Measurements from ENCODE around the gene SLC22A23.
"Not testable (repeated sequence)": the region's sequence is repeated elsewhere in the genome, so short reads cannot be mapped to it uniquely, and the experiment has no call there.

SLC22A23 gene

DNA sequence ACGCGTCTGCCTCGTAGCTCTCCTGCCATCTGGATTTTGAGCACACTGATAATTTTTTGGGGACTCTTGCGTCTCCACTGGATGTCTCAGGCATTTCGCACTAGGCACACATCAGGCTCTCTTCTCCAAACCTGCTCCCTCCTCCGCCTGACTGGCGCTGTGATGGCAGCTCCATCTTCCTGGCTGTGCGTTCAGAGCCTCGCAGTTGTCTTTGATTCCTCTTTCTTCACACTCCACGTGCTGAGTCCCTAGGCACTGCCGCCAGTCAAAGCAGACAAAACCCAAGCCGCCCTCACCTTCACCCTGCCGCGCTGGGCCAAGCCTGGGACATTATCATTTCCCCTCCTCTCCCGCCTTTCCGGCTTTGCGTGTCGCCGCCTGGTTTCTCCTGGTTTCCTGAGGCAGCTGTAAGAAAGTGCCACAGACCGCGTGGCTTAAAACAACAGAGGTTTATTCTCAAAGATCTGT is 197.3 kb downstream of the SLC22A23 start:
- peak; percentile 30 for DNase-seq

DNA sequence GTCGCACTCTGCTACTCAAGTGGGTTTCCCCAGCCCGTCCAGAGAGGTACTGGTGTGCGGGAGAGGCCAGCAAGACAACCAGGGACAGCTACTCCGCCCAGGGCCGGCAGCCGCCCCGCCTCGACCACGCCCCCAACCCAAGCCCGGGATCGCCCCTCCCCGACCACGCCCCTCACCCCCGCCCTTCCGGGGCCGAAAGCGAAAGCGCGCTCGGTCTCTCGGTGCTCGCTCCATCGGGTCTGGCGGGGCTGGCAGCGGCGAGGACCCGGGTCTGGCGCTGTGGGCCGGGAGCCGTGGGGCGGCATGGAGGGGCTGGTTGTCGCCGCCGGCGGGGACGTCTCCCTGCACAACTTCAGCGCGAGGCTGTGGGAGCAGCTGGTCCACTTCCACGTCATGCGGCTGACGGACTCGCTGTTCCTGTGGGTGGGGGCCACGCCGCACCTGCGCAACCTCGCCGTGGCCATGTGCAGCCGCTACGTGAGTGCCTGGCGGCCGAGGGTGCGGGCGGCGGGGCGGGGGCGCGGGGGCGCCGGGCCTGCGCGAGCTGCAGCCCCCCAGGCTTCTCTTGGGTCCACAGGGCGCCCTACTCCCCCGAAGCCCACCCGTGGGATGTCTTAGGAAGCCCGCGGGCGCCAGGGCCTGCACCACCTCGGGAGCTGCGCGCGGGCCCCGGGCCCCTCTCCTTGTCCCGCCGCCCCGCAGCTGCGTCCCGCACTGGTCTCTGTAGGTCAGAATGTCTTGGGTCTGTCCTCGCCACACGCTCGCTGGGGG is 197.9 kb downstream of the SLC22A23 start, which contains the start of gene PSMG4:
Gene PSMG4, plus strand, starts transcription at position 228 of the 771 bp plus-strand sequence. Its CDS starts 76 bp downstream, at position 304.
- peak; percentile 45 for DNase-seq

DNA sequence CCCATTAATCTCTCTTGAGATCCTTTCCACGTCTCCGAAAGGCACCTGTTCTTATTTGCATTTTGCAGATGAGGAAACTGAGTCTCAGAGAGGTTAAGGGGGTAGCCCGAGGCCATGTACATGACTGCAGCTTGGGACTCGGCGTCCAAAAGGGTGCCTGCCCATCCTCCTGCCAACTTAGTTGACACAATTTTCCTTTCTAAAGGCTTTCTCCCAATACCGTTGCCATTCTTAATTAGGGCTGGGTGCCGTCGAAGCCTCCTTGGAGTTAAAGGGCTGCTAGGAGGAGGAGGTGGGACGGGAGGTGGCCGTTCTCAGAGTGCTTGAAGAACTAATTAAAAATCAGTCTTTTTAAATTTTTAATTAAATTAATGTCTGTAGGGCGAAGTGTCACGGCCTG is 198.6 kb downstream of the SLC22A23 start:
- no peak for DNase-seq

DNA sequence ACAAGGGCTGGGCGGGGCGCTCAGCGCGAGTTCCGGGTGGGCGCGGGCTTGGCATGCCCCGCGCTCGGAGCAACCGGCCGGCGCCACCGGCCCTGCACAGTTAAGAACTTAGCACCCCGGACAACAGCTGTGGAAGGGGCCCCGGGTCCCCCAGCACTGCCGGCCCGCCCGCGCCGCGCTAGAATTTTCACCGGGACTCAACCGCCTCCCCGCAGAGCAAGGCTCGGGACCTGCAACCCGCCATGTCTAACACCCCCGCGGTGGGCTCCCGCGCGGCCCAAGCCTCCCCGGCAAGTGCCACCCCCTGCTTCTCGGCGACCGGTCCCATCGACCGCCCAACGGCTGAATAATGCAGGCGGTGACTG is 203.3 kb downstream of the SLC22A23 start:
- DNase-seq: no peak

DNA sequence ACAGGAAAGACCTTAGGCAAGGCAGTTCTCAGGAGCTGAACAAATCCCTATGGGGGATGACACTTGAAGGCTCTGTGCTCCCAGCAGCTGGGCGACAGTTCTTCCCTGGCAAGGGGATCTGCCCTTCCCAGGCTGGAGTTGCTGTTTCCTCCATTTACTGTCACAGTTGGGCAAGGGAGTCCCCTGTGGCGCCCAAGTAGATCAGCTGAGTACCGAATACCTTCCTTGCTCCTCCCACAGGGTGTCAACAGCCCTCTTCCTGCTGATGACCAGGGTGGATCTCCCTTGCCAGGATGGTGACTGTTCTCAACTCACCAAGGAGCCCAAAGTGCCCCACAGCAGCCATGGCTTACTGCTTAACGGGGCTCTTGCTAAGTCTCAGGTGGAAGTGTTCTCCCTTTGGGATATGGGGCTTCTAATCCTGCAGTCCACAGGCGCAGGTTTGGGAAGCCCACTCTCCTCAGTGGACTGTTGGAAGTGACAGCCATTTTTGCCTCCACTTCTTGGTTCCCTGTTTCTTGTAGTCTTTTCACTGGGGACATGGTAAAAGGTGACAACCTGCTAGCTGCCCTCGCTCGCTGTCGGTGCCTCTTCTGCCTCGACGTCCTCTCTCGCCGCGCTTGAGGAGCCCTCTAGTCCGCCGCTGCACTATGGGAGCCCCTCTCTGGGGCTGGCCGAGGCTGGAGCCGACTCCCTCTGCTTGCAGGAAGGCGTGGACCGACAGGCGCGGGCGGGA is 203.8 kb downstream of the SLC22A23 start:
- DNase-seq: no peak

DNA sequence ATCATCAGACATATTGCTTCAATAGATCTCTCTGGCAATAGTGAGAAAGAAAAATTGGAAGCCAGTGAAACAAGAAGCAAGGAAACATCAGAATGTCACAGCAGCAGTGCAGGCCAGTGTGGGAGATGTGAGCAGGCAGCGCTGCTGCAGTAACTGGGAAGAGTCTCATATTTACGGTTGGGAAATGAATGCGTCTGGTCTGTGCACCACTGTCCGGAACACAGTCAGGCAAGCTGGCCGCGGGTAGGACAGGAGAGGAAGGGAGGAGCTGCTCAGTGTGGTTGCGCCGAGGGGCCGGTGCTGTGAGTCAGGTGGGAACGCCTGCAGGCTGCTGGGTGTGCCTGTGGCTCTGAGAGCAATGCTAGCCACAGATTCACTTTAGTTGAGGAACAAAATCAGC is 204.5 kb downstream of the SLC22A23 start:
- no peak for DNase-seq

DNA sequence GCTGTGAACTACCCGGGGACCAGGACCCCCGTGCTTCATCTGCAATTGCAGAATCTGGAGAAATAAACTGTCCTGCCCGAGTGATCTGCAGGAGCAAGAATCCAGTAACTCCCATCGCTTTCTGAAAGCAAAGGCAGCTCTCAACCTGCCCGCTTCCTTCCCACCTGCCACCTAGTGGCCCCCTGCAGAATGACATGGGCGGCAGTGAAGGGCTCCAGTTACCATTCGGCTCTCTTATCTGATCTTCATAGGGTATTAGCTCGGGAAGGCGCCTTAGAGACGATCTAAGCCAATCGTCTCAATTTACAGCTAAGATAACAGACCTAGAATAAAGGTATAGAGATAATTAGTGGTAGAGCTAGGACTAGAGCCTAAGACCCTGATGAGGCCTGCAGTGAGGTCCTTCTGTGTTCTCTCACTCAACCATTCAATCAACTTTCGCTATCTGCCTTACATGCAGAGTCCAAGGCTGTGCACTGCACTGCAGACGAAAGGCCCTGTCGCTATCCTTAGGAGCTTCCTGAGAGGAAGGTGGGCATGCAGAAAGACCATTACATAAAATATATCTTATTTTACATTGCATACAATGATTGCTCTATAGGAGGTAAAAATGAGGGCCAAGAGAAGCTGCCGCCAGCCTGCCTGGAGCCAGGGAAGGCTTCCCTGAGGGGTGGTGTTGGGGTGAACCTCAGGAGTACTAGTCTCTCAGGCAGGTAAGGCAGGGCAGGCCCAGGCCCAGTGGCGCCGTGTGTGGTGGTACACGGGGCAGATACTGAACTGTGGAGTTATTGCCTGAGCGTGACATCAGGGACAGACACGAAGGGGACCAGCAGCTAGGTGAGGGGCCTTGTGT is 205.2 kb downstream of the SLC22A23 start:
- DNase-seq: peak; percentile 34

DNA sequence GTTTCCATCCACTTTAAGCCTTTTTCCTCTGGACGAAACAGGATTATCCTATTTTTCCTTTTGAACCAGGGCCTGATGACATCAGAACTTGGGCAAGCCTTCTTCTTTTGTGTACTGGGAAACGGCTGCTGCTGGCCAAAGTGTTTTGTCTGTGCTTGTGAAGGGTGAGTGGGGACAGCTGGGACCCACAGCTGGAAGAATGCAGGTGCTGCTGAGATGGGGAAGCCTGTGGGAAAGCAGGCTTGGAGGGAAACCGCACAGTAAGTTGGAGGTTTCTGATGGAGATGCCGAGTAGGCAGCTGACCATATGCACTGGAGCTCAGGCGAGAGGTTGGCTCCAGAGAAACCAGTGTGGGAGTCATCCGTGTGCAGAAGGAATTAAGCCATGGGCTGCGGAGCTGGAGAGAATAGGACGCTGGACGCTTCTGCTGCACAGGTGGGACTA is 206.6 kb downstream of the SLC22A23 start:
- no peak for DNase-seq

DNA sequence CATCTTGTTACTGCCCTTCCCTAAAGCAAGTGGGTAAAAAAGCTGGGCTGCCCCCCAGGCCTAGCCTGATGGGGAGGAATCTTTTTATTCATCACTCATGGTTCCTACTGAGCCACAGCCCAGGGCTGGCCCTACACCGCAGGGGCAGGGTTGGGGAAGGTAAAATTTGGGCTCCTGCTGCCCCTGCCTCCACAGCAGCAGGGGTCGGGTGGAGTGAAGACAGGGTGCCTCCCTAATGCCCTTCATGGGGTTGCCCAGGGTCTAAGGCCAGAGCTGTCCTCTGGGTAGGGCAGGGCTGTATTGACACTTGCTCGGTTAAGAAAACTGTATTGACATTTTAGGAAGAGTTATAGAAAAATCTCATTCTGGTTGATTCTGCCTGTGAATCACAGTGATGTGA is 207.0 kb downstream of the SLC22A23 start:
- no peak for DNase-seq

DNA sequence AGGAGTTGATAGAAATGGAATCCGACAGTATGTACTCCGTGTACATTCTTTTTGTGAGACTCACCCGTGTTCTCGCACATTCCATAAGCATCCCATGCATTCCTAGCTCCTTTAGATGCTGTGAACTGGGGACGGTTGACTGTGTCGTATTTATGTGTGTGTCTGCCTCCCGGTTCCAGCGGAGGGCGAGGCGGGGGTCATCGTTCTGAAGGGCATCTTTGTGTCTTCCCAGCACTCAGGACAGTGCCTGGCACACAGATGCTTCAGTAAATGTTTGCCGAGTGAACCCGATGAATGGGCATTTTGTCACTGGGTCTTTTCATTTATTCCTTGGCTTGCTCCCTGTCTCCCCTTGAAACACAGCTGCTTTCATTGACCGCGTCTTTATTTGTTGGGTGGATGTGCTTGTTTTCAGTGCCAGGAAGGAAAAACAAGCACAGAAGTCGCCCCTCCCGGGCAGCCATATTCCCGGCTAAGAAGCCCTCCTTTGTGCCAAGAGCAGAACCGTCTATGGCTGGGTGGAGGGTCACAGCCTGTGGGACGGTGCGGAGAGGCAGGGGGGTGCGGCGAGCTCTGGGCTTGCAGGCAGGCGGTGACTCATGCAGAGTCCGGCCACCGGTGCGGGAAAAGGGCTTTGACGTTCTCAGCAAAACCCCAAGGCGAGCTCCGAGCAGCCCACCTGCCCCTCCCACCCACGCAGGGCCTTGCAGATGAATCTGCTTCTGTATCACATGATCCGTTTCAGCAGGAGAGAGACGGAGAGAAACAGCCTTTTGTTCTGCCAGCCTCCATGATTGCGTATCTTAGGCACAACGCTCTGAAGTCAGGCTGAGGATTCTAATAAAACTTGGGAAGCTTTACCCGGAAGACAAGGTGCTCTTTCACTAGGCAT is 209.3 kb downstream of the SLC22A23 start:
- no peak for DNase-seq

DNA sequence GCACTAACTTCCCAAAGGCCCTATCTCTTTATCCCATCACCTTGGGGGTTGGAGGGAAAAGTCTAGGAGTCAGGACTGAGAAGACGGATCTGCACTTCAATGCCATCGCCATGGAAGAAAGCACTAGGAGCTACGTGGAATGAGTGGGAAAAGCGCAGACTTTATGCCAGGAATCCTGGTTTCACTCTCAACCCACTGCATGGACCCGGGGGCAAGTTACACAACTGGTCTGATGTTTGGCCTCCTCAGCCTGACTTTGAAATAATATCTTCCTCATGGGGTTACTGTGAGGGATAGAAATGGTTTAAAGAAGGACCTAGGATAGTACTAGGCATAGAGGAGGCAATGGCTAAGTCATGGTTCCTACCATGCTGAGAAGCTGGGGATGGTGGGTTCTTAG is 211.6 kb downstream of the SLC22A23 start:
- DNase-seq: no peak

DNA sequence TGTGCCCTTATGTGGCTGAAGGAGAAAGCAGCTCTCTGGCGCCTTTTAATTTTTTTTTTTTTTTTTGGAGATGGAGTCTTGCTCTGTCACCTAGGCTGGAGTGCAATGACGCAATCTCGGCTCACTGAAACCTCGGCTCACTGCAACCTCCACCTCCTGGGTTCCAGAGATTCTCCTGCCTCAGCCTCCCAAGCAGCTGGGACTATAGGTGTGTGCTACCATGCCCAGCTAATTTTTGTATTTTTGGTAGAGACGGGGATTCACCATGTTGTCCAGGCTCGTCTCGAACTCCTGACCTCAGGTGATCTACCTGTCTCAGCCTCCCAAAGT is 212.1 kb downstream of the SLC22A23 start:
- DNase-seq: not testable (repeated sequence)

DNA sequence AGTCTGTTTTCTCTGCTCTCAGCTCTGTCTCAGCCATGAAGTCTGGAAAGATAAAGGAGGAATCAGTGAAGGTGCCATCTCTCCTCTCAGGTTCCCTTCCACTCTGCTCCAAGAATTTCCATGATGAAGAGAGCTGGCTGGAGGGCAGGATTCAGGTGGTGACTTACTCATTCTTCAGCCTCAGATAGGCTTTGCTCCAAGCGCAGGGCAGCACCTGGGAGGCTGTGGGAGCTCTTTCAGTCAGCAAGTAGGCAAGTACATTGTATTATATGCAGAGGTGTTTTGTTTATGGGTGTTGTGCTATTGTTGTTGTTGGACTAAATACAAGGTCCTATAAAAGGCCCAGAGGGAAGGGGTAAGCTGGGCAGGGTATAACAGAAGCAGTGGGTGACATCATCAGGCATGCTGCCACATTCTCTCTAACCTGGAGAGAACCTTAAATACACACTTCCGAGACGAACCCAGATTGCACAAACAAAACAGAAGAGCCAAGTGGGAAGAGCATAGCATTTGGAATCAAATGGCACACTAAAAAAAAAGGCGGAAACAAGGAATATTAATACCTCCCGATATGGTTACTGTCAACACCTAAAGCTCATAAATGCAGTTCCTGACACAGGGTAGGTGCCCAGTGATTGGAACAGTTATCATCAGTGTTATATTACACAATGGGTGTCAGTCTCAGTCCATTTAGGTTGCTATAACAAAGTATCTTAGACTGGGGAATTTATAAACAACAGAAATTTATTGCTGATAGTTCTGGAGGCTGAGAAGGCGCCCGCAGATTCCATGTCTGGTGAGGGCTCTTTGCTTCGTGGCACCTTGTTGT is 212.6 kb downstream of the SLC22A23 start:
- DNase-seq: no peak

DNA sequence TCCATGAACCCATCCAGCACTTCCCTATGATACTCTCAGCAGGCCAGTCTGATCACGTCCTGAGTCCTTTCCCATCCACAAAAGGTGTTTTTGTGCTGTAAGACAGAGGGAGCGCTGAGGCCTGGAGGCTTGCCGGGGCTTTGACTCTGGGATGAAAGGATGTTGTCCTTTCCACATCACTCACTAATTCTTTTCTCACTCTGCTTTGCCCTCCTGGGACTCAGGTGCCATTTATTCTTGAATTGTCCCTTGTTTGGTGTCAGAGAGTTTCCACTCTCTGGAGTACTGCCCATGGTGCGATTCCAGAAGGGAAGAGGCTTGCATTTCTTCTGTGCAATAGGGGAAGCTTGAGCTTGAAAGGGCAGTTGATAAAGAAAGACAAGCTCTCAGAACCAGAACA is 214.1 kb downstream of the SLC22A23 start:
- no peak for DNase-seq

DNA sequence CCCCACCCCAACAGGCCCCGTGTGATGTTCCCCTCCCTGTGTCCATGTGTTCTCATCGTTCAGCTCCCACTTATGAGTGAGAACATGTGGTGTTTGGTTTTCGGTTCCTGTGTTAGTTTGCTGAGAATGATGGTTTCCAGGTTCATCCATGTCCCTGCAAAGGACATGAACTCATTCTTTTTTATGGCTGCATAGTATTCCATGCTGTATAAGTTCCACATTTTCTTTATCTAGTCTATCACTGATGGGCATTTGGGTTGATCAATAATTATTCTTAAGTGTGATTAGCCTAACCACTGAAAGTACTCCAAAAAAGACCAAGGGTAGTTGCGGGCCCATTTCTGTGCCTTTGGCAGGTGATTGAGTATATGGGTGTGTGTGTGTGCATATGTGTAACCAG is 215.1 kb downstream of the SLC22A23 start:
- DNase-seq: not testable (repeated sequence)

DNA sequence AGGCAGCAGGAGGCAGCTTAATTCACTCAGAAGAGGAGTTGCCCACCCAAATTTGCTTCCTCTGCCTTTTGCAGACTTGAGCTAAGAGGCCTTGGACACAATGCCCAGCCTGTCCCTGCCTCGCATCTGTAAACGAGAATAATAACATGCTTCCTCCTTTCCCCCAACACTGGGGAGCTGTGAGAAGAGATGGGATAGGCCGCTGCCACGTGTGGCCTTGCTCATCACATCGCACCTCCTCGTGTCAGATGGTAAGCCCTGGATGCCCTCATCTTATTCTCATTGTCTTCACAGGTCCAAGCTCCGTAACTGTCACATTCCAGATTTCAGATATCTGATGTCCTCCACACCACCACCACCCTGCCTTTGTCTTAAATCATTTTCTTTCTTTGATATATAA is 216.3 kb downstream of the SLC22A23 start:
- no peak for DNase-seq

DNA sequence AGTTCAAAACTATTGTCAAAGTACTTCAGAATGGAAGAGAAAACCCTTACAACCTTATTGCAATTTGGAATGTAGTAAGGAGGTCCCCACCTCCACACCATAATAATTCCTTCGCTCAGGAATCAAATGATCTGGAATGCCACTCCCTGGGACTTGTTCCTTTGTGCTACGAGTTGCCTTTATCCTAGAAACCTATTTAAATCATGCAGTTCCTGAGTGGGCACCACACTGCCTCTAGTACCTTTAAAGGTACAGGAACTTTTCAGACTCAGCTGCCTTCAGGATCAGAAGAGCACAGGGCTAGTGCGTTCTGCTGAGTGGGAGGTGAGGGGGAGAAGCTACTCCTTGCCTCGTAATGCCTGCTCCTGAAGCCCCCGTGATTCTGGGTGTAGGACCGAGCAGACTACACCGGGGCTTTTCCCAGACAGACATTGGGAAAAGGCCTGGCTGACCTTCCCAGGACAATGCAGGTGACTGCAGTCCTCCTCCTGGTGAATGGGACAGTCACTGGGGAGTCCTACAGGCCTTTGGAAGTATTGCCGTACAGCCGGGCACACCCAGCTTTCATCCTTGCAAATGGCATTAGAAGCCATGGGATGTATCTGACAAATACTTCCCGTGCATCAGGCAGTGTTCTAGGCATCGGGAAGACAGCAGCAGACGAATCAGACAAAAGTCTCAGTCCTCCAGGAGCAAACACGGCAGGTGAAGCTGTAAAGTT is 217.6 kb downstream of the SLC22A23 start:
- DNase-seq: no peak

DNA sequence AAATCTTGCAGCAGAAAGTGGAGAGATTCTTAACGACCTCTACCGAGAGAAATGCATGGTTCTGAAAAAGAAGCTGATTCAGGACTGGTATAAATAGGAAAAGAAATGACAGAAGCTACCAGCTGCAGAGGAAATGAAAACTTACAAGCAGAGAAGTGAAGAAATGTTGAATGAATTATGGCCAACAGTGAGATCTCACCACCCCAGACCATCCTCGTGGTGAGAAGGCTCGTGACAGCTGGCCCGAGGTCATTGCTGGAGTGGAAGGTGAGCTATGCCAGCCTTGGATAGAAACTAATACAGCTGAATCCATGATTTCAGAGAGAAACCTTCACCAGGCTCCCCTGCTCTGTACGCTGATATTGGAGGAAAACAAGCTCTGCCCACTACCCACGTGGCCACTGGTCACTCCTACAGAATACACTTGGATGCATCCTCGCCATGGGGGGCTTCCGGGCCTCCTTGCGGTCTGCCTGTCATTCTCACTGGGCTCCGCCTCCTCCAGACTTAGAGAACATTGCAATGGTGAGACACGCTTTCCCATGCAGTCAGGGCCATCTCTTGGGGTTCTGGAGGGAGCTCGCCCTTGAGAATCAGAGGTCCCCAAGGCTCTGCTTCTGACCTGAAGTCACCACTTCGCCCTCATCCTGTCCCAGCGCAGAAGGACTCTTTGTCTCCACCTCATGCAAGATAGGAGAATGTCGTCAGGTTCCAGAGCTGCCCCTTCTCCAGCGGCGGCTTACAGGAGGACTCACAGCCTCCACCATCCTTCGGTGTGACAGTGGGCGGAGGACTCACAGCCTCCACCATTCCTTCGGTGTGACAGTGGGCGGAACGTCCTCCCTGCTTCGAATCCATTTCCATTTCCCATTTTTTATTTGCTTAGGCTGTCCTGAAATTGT is 218.8 kb downstream of the SLC22A23 start:
- DNase-seq: no peak

DNA sequence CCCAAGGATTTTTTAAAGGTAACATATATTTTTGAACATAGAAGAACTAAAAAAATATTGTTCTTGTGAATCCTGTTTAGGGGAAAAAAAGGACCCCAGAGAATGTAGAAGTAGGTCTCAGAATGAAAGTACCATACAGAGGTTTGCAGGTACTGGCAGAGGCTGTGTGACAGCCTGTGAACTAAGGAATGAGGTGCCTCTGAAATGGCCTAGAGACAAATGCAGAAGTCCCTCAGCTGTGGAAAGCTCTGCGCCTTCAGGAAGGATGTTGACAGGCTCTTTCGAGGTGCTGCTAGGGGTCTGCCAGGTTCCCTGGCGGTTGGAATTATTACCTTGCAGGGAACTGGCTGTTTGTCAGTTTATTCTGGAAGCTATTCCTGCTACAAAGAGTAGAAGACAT is 220.8 kb downstream of the SLC22A23 start:
- DNase-seq: no peak

DNA sequence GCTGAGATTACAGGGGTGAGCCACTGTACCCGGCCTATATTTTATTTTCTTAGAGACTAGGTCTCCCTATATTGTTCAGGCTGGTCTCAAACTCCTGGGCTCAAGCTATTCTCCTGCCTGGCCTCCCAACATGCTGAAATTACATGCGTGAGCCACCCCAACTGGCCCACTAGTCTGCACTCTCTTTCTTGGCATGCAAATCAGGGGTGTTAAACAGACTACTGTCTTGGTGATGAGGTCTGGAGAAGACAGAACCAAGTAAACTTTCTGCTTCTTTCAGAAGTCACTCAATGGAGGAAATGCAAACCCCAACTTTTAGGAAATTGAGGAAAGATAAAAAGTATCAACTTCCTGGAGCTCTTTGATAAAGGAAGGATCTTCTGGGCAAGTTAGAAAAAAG is 221.4 kb downstream of the SLC22A23 start:
- no peak for DNase-seq

All from GF-D8 (cell line).